Neuronal stem cell (in vitro differentiated cells): ENCODE data around the gene IL36B.

Experiments
- DNase-seq: peaks from one replicate; pipeline ENCODE4 v3.0.0-alpha.2; 2013; ENCODE audit warnings: low spot score
- H2AFZ ChIP-seq: one replicate; pipeline ENCODE4 v1.6.1; 2013; ENCODE audit warnings: mild to moderate bottlenecking, low read length, inconsistent platforms
- H2AK5ac ChIP-seq: 2 replicates; pipeline ENCODE4 v1.6.1; 2013; ENCODE audit warnings: low read depth, mild to moderate bottlenecking, inconsistent platforms, low read length, moderate library complexity, mixed read lengths
- H2BK120ac ChIP-seq: 2 replicates; pipeline ENCODE4 v1.6.1; 2013; ENCODE audit warnings: low read depth, mild to moderate bottlenecking, inconsistent platforms, low read length, moderate library complexity, mixed read lengths
- H2BK12ac ChIP-seq: one replicate; pipeline ENCODE4 v1.6.1; 2013; ENCODE audit warnings: low read length, inconsistent platforms
- H2BK15ac ChIP-seq: 2 replicates; pipeline ENCODE4 v1.6.1; 2013; ENCODE audit warnings: mild to moderate bottlenecking, low read length, inconsistent platforms, mixed read lengths
- H2BK5ac ChIP-seq: one replicate; pipeline ENCODE4 v1.6.1; 2013; ENCODE audit warnings: inconsistent platforms, mild to moderate bottlenecking, low read length, moderate library complexity
- H3K14ac ChIP-seq: one replicate; pipeline ENCODE4 v1.6.1; 2013; ENCODE audit warnings: low read length, inconsistent platforms
- H3K18ac ChIP-seq: 2 replicates; pipeline ENCODE4 v1.6.1; 2013; ENCODE audit warnings: low read length, inconsistent platforms
- H3K23ac ChIP-seq: 2 replicates; pipeline ENCODE4 v1.6.1; 2013; ENCODE audit warnings: low read depth, mild to moderate bottlenecking, mixed read lengths, low read length, inconsistent platforms; ENCODE audit not compliant: poor library complexity
- H3K27ac ChIP-seq: replicated peaks from 3 replicates; pipeline ENCODE4 v1.5.1; 2013; ENCODE audit warnings: low read length, inconsistent platforms
- H3K27me3 ChIP-seq, 3 experiments: 2 replicates each; pipeline ENCODE4 v1.6.1; 2013; ENCODE audit warnings: low read length in 3 of 3, mild to moderate bottlenecking in 2 of 3, inconsistent platforms in 1 of 3, low read depth in 1 of 3, mixed read lengths in 1 of 3, moderate library complexity in 1 of 3; ENCODE audit not compliant: control insufficient read depth in 3 of 3, insufficient read depth in 3 of 3
- H3K36me3 ChIP-seq, 2 donors: replicated peaks in 1 of 2; 2 replicates each; pipeline ENCODE4 v1.6.1; 2013; ENCODE audit warnings: low read length in 2 of 2; ENCODE audit not compliant: control insufficient read depth in 2 of 2, insufficient read depth in 2 of 2
- H3K4ac ChIP-seq: 2 replicates; pipeline ENCODE4 v1.6.1; 2013; ENCODE audit warnings: inconsistent platforms, mild to moderate bottlenecking, low read length, moderate library complexity
- H3K4me1 ChIP-seq, 2 donors: 1 replicate in 1 of 2; 2 replicates in 1 of 2; pipeline ENCODE4 v1.6.1; 2013; ENCODE audit warnings: low read length in 2 of 2, low read depth in 1 of 2; ENCODE audit not compliant: control insufficient read depth in 2 of 2, insufficient read depth in 1 of 2
- H3K4me2 ChIP-seq: one replicate; pipeline ENCODE4 v1.6.1; 2013; ENCODE audit warnings: mild to moderate bottlenecking, low read length, inconsistent platforms; ENCODE audit not compliant: insufficient read depth, poor library complexity, severe bottlenecking
- H3K4me3 ChIP-seq, 2 donors: 2 replicates each; pipeline ENCODE4 v1.5.1; 2013; ENCODE audit warnings: low read length in 2 of 2, mild to moderate bottlenecking in 2 of 2, inconsistent platforms in 1 of 2, moderate library complexity in 1 of 2
- H3K79me1 ChIP-seq: one replicate; pipeline ENCODE4 v1.6.1; 2013; ENCODE audit warnings: low read depth, mild to moderate bottlenecking, inconsistent platforms, low read length, moderate library complexity
- H3K9ac ChIP-seq: one replicate; pipeline ENCODE4 v1.6.1; 2013; ENCODE audit warnings: mild to moderate bottlenecking, low read depth, low read length, inconsistent platforms; ENCODE audit not compliant: poor library complexity
- H3K9me3 ChIP-seq, 2 donors: replicated peaks in 1 of 2; 2 replicates each; pipeline versions ENCODE3 to v1.6.1; 2013; ENCODE audit warnings: low read length in 2 of 2, mild to moderate bottlenecking in 2 of 2, inconsistent platforms in 1 of 2, low read depth in 1 of 2, mixed read lengths in 1 of 2, moderate library complexity in 1 of 2; ENCODE audit not compliant: control insufficient read depth in 2 of 2, insufficient read depth in 1 of 2
- H4K8ac ChIP-seq: one replicate; pipeline ENCODE4 v1.6.1; 2013; ENCODE audit warnings: low read depth, mild to moderate bottlenecking, inconsistent platforms, low read length, moderate library complexity
- H4K91ac ChIP-seq: one replicate; pipeline ENCODE4 v1.6.1; 2013; ENCODE audit warnings: low read length, low read depth, mild to moderate bottlenecking, inconsistent platforms; ENCODE audit not compliant: poor library complexity
- WGBS, 2 donors: extraction: QIAGEN DNeasy Blood & Tissue Kit; methylation state at CpG; one replicate each; pipeline ENCODE4 v1.1.7; 2013; ENCODE audit warnings: missing lambda C conversion rate in 2 of 2, mixed read lengths in 1 of 2; ENCODE audit not compliant: insufficient read length in 2 of 2, insufficient replicate concordance in 1 of 2; ENCODE audit errors: extremely low coverage in 2 of 2; 5-methylcytosine and 5-hydroxymethylcytosine counted together

IL36B gene

DNA sequence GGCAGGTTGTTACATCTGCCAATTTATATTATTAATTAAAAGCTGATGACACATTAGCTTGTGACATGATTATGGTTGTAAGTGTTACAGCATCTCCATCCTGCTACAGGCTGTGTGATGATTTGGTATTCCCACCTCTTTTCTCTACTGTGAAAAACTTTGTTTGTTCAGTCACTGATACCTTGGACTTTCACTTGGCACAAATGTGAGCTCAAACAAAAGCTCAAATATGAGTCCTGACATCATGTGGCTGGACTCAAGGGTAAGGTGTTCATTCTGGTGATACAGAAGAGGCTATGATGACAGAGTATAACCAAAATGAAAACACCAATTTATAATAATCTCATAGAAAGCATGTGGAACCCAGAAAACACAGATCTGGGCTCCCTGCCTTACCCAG, 58.8 kb downstream of the IL36B start:
- H3K79me1 ChIP-seq, result no peaks in the 10 kb centered on the region
- H4K91ac ChIP-seq, result no peak overlapping the region
- no peak overlapping the region for H2AK5ac ChIP-seq
- no peak overlapping the region for H2AFZ ChIP-seq
- no peak overlapping the region for H2BK15ac ChIP-seq
- H4K8ac ChIP-seq, result no peak overlapping the region
- no peaks in the 10 kb centered on the region for H3K27me3 ChIP-seq
- no peak overlapping the region for H2BK120ac ChIP-seq
- H3K18ac ChIP-seq, result no peak overlapping the region
- H3K9me3 ChIP-seq, result peaks cover 0 to 9% of the 10 kb centered on the region in 2 donors
- no peak overlapping the region for H3K27ac ChIP-seq
- H2BK12ac ChIP-seq, result no peak overlapping the region
- no peaks in the 10 kb centered on the region for H3K4me1 ChIP-seq
- H3K4ac ChIP-seq, result no peak overlapping the region
- H3K36me3 ChIP-seq, result peaks cover 0 to 3% of the 10 kb centered on the region in 2 donors
- H3K9ac ChIP-seq, result no peak overlapping the region
- H3K4me3 ChIP-seq, result no peak overlapping the region
- no peak overlapping the region for H3K4me2 ChIP-seq
- no peak overlapping the region for H2BK5ac ChIP-seq
- no peak for DNase-seq
- H3K23ac ChIP-seq, result no peak overlapping the region
- no peak overlapping the region for H3K14ac ChIP-seq

DNA sequence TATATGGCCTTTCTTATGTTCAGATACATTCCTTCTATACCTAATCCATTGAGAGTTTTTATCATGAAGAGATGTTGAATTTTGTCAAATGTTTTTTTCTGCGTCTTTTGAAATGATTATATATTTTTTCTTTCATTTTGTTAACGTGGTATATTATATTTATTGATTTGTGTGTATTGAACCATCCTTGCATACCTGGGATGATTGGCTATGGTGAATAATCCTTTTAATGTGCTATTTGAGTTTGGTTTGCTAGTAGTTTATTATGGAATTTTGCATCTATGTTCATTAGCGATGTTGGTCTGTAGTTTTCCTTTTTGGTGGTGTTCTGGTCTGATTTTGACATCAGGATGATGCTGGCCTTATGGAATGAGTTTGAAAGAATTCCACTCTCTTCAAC, 63.1 kb downstream of the IL36B start:
- Histone ChIP-seq H3K36me3 (peaks cover 0 to 3% of the 10 kb centered on the region in 2 donors), H2BK12ac (no peak overlapping the region), H3K4me3 (no peak overlapping the region), H2BK15ac (no peak overlapping the region), H3K18ac (no peak overlapping the region), H3K9ac (no peak overlapping the region), H3K23ac (no peak overlapping the region), H2BK120ac (no peak overlapping the region), H3K27me3 (peaks cover 0 to 3% (median 0%) of the 10 kb centered on the region in 3 experiments), H3K79me1 (no peaks in the 10 kb centered on the region), H3K9me3 (peaks cover 0 to 7% of the 10 kb centered on the region in 2 donors), H4K8ac (no peak overlapping the region), H3K4me1 (no peaks in the 10 kb centered on the region), H2AK5ac (no peak overlapping the region), H3K4ac (no peak overlapping the region), H2AFZ (no peak overlapping the region), H3K4me2 (no peak overlapping the region), H4K91ac (no peak overlapping the region), H3K27ac (no peak overlapping the region), H3K14ac (no peak overlapping the region), H2BK5ac (no peak overlapping the region)
- WGBS, 2 donors, result 100% methylated on average over 1 of the region's 3 CpGs
- no peak for DNase-seq

DNA sequence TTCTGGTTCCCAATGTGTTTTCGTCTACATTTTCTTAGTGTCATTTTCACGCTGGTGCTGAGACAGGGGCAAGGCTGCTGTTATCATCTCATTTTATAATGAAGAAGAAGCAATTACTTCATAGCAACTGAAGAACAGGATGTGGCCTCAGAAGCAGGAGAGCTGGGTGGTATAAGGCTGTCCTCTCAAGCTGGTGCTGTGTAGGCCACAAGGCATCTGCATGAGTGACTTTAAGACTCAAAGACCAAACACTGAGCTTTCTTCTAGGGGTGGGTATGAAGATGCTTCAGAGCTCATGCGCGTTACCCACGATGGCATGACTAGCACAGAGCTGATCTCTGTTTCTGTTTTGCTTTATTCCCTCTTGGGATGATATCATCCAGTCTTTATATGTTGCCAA, 67.6 kb downstream of the IL36B start:
- Histone ChIP-seq H3K4ac (no peak overlapping the region), H3K14ac (no peak overlapping the region), H2AFZ (no peak overlapping the region), H2BK5ac (no peak overlapping the region), H3K4me3 (no peak overlapping the region), H2BK120ac (no peak overlapping the region), H3K23ac (no peak overlapping the region), H3K18ac (no peak overlapping the region), H2AK5ac (no peak overlapping the region), H2BK12ac (no peak overlapping the region), H2BK15ac (no peak overlapping the region), H3K4me2 (no peak overlapping the region), H3K36me3 (no peaks in the 10 kb centered on the region), H3K27ac (no peak overlapping the region), H3K4me1 (no peaks in the 10 kb centered on the region), H3K9me3 (peaks cover 0 to 2% of the 10 kb centered on the region in 2 donors), H4K91ac (no peak overlapping the region), H4K8ac (no peak overlapping the region), H3K27me3 (peaks cover 0 to 3% (median 0%) of the 10 kb centered on the region in 3 experiments), H3K79me1 (no peaks in the 10 kb centered on the region), H3K9ac (no peak overlapping the region)
- WGBS, 2 donors, result no CpG with 5 or more reads among the region's 5 CpGs
- DNase-seq, result no peak

DNA sequence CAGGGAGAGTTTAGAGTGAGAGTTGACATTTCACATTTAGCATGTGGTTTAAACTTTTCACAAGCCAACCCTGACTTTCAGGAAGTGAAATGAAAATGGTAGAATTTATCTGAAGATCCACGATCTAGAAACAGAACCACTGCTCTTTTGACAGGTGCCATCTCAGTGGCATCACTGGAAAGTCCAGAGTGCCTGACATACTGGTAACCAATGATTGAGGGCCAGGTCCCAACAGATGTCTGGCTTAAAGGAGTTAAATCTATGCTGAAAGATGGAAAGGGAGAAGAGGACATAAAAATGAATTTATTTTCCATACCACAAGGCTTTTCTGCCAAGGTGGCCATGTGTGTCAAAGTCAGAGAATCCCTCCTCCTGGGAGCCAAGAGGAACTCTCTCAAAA, 72.1 kb downstream of the IL36B start:
- Histone ChIP-seq H4K91ac (no peak overlapping the region), H2AFZ (no peak overlapping the region), H3K23ac (no peak overlapping the region), H2BK12ac (no peak overlapping the region), H3K4me1 (no peaks in the 10 kb centered on the region), H3K79me1 (no peaks in the 10 kb centered on the region), H3K4ac (no peak overlapping the region), H3K18ac (no peak overlapping the region), H3K36me3 (no peaks in the 10 kb centered on the region), H3K9ac (no peak overlapping the region), H4K8ac (no peak overlapping the region), H3K4me2 (no peak overlapping the region), H2BK15ac (no peak overlapping the region), H2BK5ac (no peak overlapping the region), H2BK120ac (no peak overlapping the region), H3K27ac (no peak overlapping the region), H3K4me3 (no peak overlapping the region), H3K9me3 (no peaks in the 10 kb centered on the region), H2AK5ac (no peak overlapping the region), H3K14ac (no peak overlapping the region), H3K27me3 (peaks cover 0 to 9% (median 0%) of the 10 kb centered on the region in 3 experiments)
- DNase-seq, result no peak
- WGBS, 2 donors, result no CpG with 5 or more reads among the region's 1 CpG
